Kidney (tissue), 14 donors: Measurements from ENCODE around the gene VRTN. TPM values are rescaled to one million over a fixed set of nuclear protein-coding genes. Genes with fewer than 3 reads are reported as not detected.

Source experiments
- DNase-seq, 5 donors: peaks; one replicate each; pipeline ENCODE4 v3.0.0-alpha.2; 2013 to 2020
- FAIRE-seq: peaks from 2 replicates; lab custom pipeline; 2012; peaks lifted over from hg19 to GRCh38; lab: Jason Lieb, UNC
- H3K27ac ChIP-seq, 2 donors: one replicate each; pipeline ENCODE4 v1.7.0; 2013; ENCODE audit warnings: low read depth in 2 of 2, low read length in 2 of 2, inconsistent platforms in 1 of 2
- H3K27me3 ChIP-seq: one replicate; pipeline ENCODE4 v1.7.1; 2013; ENCODE audit warnings: low read length, inconsistent platforms; ENCODE audit not compliant: control insufficient read depth, insufficient read depth
- H3K36me3 ChIP-seq, 3 donors: one replicate each; pipeline versions ENCODE4 v1.7.0 to v1.7.1; 2013; ENCODE audit warnings: low read length in 3 of 3, control low read depth in 1 of 3, inconsistent platforms in 1 of 3; ENCODE audit not compliant: insufficient read depth in 3 of 3, control insufficient read depth in 2 of 3
- H3K4me1 ChIP-seq, 3 donors: one replicate each; pipeline versions ENCODE4 v1.7.0 to v1.7.1; 2013; ENCODE audit warnings: low read length in 3 of 3, inconsistent platforms in 1 of 3, low read depth in 1 of 3; ENCODE audit not compliant: control insufficient read depth in 2 of 3, insufficient read depth in 2 of 3
- H3K4me3 ChIP-seq, 3 donors: one replicate each; pipeline versions ENCODE4 v1.7.0 to v1.8.1; 2013; ENCODE audit warnings: low read length in 3 of 3, control low read depth in 1 of 3, inconsistent platforms in 1 of 3
- H3K9ac ChIP-seq, 3 donors: one replicate each; pipeline versions ENCODE4 v1.7.0 to v1.7.1; 2013; ENCODE audit warnings: low read length in 3 of 3, control low read depth in 1 of 3, inconsistent platforms in 1 of 3
- H3K9me3 ChIP-seq, 3 donors: one replicate each; pipeline versions ENCODE4 v1.7.0 to v1.7.1; 2013; ENCODE audit warnings: low read length in 3 of 3, control low read depth in 1 of 3, inconsistent platforms in 1 of 3; ENCODE audit not compliant: control insufficient read depth in 2 of 3, insufficient read depth in 1 of 3
- CTCF ChIP-seq: IDR thresholded peaks from 3 replicates; pipeline ENCODE4 v1.5.1; 2012; ENCODE audit warnings: mild to moderate bottlenecking, moderate library complexity, borderline replicate concordance; ENCODE audit not compliant: insufficient read depth; ENCODE audit errors: extremely low read depth
- intact Hi-C: fragments of 100-400 bp; cut with DNase I; formaldehyde crosslinking; loops from one replicate; pipeline ENCODE4 v1.11.1; 2022
- polyA plus RNA-seq: library from polyadenylated mRNA; stranded (reverse); fragments of 350-450 nt; fragmentation: Illumina TruSeq; extraction: RNeasy Lipid Tissue Mini Kit (QIAGEN cat#74804); gene quantifications from one replicate; pipeline ENCODE4 v1.2.3, GENCODE V29; 2014; ENCODE audit warnings: low read depth, low replicate concordance; ENCODE audit not compliant: insufficient read depth
- total RNA-seq: library from RNA; stranded (reverse); fragmentation: NEBNext Ultra II Directional; extraction: Animal tissue kit (Norgen Biotek cat#: 25700); gene quantifications from one replicate; pipeline ENCODE4 v1.2.1, GENCODE V29; 2021
- donor health status: control.
- donor health status: control.
- donor health status: control.
- donor health status: control.
- donor health status: control.
- donor health status: DM: yes; HTN: yes; CAD: no.
- donor health status: Normal renal cell carcinoma (clear cell type).

The VRTN gene
- total and polyA plus RNA-seq, 2 donors from 2014 or later: not detected

DNA sequence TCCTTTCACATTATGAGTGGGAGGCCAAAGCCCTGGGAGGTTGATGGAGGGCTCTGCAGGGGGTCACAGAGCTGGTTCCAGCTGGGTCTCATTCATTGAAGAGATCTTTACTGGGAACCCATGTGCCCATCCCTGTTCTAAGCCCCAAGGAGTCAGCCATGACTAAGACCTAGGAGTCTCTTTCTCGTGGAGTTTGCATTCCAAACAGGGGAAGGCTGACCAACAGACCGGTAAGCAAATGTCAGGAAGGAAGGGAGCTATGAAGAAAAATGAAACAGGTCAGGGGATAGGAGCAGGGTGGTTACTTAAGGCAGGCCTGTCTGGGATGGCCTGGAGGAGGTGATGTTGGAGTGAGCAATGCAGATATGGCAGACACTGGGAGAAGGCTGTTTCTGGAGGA lies 46.3 kb downstream of the VRTN start:
- H3K9ac ChIP-seq: no peak overlapping the region
- H3K4me3 ChIP-seq: no peak overlapping the region
- TF ChIP-seq CTCF: no peak
- H3K9me3 ChIP-seq: no peaks in the 10 kb centered on the region
- intact Hi-C loops: no loop called here
- H3K4me1 ChIP-seq: no peaks in the 10 kb centered on the region
- DNase-seq: no peak
- H3K27ac ChIP-seq: no peak overlapping the region
- H3K36me3 ChIP-seq: no peaks in the 10 kb centered on the region
- H3K27me3 ChIP-seq: no peaks in the 10 kb centered on the region
- no peak for FAIRE-seq

DNA sequence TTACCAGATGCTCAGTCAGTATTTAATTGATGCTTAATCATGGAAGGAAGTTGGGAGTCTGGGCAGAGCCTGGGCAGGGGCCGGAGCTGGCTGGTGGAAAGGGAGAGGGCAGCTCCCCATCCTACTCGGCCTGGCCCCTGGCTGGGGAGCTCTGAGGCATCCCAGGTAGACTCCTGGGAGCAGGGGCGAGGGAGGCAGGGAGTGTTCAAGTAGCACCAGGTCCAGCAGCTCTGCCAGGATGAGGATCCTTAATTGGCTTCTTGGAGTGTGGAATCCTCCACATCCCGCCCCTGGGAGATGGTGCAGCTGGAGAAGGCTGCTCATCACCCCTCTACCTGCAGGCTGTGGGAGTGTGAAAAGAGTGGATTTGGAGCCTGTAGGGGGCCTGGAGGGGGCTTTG lies 46.8 kb downstream of the VRTN start:
- Histone ChIP-seq H3K9me3 (no peaks in the 10 kb centered on the region), H3K4me1 (no peaks in the 10 kb centered on the region), H3K27me3 (no peaks in the 10 kb centered on the region), H3K36me3 (no peaks in the 10 kb centered on the region), H3K9ac (no peak overlapping the region), H3K27ac (no peak overlapping the region), H3K4me3 (no peak overlapping the region)
- TF ChIP-seq CTCF: no peak
- DNase-seq (no peak), FAIRE-seq (no peak)
- intact Hi-C loops: no loop called here

GRCh38 chr14:74400031-74400685 lies 51.9 kb downstream of the VRTN start:
- H3K4me1 ChIP-seq: peaks cover 2 to 18% (median 7%) of the 10 kb centered on the region in 3 donors
- H3K36me3 ChIP-seq: no peaks in the 10 kb centered on the region
- H3K9ac ChIP-seq: no peak overlapping the region
- no peak overlapping the region for H3K4me3 ChIP-seq
- no peaks in the 10 kb centered on the region for H3K27me3 ChIP-seq
- no peak overlapping the region for H3K27ac ChIP-seq
- DNase-seq: no peak
- TF ChIP-seq CTCF: no peak
- intact Hi-C loops: no loop called here
- H3K9me3 ChIP-seq: no peaks in the 10 kb centered on the region
- no peak for FAIRE-seq
